Measurements from ENCODE around the gene PNKD.
"Not testable (repeated sequence)": the region's sequence is repeated elsewhere in the genome, so short reads cannot be mapped to it uniquely, and the experiment has no call there.

Gene PNKD

DNA sequence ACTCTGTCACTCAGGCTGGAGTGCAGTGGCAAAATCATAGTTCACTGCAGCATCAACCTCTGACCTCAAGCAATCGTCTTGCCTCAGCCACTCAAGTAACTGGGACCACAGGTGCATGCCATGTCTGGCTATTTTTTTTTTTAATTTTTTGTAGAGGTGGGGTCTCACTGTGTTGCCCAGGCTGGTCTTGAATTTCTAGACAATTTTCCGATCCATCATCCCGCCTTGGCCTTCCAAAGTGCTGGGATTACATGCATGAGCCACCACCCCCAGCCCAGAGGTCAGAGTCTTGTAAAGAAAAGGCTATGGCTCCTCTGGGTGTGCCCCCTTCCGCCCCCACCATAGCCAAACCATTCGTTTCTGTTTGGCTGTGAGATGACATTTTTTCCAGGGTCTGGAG lies 35.1 kb downstream of the PNKD start:
- no peak overlapping the region for H3K27ac ChIP-seq

DNA sequence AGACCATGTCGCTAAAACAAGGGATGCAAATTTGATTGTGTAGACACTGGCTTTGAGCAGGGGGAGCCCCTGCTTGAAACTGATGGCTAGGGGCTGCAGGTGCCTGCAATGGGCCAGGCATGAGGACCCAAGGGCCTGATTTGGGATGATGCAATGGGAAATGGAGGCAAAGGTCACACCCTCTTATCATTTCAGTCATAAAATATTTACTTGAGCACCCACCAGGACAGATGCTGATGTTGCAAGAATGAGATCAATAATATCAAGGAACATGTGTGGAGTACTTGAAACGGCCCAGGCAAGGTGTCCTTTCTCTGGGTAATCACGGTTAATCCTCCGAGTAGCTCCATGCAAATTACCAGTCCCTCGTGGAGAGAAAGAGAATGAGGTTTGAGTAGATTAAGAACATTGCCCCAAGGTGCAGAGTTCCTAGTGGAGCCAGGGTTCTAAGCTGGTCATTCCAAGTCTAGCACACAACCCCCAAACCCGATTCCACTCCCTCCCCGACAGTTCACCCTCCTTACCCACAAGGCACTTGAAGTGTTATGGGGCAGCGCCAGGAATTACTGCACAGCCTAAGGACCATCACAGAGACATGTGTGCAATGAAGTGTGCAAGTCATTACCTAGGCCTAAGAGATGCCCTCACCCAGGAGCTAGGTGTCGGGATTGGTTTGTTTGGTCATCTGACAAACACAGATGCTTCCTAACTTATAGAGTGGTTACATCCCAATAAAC lies 36.0 kb downstream of the PNKD start:
- H3K27ac ChIP-seq = no peak overlapping the region
- no peak for TF ChIP-seq ZFX (IDR thresholded peaks at IDR 0.05; ENCODE audit: borderline replicate concordance)
- TF ChIP-seq, protein P1, sequence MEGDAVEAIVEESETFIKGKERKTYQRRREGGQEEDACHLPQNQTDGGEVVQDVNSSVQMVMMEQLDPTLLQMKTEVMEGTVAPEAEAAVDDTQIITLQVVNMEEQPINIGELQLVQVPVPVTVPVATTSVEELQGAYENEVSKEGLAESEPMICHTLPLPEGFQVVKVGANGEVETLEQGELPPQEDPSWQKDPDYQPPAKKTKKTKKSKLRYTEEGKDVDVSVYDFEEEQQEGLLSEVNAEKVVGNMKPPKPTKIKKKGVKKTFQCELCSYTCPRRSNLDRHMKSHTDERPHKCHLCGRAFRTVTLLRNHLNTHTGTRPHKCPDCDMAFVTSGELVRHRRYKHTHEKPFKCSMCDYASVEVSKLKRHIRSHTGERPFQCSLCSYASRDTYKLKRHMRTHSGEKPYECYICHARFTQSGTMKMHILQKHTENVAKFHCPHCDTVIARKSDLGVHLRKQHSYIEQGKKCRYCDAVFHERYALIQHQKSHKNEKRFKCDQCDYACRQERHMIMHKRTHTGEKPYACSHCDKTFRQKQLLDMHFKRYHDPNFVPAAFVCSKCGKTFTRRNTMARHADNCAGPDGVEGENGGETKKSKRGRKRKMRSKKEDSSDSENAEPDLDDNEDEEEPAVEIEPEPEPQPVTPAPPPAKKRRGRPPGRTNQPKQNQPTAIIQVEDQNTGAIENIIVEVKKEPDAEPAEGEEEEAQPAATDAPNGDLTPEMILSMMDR (IDR thresholded peaks at IDR 0.05) = no peak

More for the DNA sequence above, 35.1 kb downstream of the PNKD start:
- TF ChIP-seq, protein P1 (IDR thresholded peaks at IDR 0.05) = no peak
- TF ChIP-seq ZFX (IDR thresholded peaks at IDR 0.05; ENCODE audit: borderline replicate concordance) = no peak

DNA sequence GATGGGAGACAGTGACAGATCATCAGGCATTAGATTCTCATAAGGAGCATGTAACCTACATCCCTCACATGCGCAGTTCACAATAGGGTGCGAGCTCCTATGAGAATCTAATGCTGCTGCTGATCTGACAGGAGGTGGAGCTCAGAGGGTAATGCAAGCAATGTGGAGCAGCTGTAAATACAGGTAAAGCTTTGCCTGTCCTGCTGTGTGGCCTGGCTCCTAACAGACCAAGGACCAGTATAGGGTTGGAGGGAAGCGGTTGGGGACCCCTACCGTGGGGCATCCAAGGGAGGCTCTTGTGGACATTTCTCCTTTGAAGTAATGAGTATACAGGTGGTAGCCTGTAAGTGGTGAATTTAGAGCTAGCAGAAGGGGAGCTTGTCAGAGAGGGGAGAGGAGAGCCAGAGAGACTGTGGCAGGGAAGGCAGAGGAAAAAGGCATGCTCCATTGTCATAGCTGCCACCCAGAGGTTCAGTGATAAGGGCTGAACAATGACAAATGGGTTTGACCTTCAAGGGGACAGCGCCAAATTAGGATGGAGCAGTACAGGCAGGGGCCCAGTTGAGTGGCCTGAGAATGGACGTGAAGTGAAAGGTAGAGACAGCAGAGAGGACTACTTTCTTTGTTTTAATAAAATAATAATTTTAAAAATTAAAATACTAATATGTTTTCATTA lies 37.2 kb downstream of the PNKD start:
- TF ChIP-seq, protein P1 (IDR thresholded peaks at IDR 0.05) = no peak
- no peak for TF ChIP-seq ZFX (IDR thresholded peaks at IDR 0.05; ENCODE audit: borderline replicate concordance)
- no peak overlapping the region for H3K27ac ChIP-seq

DNA sequence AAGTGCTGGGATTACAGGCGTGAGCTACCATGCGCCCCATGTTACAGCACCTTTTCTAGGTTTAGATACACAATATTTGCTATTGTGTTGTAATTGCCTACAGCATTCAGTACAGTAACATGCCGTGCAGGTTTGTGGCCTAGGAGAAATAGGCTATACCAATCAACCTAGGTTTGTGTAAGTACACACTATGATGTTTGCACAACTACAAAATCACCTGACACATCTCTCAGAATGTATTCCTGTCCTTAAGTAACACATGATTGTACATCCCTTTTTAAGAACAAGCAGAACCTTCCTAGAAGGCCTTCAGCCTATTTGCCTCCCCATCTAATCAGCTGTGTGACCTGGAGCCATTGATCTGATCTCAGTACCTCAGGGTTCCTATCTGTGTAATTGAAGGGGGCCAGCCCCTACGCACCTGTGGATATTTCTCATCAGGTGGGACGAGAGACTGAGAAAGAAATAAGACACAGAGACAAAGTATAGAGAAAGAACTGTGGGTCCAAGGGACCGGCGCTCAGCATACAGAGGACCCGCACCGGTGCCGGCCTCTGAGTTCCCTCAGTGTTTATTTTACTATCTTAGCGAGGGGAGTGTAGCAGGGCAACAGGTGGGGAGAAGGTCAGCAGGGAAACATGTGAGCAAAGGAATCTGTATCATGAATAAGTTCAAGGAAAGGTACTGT lies 40.7 kb downstream of the PNKD start:
- peak overlapping the region; percentile 96 for H3K27ac ChIP-seq
- TF ChIP-seq, protein P1 (IDR thresholded peaks at IDR 0.05) = no peak

DNA sequence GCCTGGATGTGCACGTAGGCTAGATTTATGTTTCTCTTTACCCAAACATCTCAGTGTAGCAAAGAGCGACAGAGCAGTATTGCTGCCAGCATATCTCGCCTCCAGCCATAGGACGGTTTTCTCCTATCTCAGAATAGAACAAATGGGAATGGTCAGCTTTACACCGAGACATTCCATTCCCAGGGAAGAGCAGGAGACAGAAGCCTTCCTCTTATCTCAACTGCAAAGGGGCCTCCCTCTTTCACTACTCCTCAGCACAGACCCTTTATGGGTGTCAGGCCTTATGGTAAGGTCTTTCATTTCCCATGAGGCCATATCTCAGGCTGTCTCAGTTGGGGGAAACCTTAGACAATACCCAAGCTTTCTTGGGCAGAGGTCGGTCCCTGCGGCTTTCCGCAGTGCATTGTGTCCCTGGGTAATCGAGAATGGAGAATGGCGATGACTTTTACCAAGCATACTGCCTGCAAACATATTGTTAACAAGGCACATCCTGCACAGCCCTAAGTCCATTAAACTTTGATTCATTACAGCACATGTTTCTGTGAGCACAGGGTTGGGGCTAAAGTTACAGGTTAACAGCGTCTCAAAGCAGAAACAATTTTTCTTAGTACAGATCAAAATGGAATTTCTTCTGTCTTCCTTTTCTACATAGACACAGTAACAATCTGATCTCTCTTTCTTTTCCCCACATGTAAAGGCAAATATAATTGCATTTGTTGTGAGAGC lies 41.4 kb downstream of the PNKD start:
- H3K27ac ChIP-seq = peak overlapping the region; percentile 96

DNA sequence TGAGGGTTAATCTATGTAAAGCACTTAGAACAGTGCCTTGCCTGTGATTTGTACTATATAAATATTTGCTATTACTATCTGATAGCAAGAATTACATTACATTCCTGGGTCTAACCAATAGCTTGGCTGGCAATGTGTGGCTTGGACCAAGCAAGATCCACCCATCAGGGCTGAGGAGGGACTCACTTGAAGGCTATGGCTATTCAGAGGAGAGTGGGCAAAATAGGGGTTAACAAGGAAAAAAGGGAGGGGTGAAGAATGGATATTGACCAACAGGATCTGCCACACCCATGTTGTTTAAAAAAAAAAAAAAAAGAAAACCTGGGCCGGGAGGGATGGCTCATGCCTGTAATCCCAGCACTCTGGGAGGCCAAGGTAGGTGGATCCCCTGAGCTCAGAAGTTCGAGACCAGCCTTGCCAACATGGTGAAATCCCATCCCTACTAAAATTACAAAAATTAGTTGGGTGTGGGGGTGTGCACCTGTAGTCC lies 42.0 kb downstream of the PNKD start:
- H3K27ac ChIP-seq = peak overlapping the region; percentile 96
- TF ChIP-seq, protein P1 (IDR thresholded peaks at IDR 0.05) = no peak
- TF ChIP-seq ZFX (IDR thresholded peaks at IDR 0.05; ENCODE audit: borderline replicate concordance) = no peak

DNA sequence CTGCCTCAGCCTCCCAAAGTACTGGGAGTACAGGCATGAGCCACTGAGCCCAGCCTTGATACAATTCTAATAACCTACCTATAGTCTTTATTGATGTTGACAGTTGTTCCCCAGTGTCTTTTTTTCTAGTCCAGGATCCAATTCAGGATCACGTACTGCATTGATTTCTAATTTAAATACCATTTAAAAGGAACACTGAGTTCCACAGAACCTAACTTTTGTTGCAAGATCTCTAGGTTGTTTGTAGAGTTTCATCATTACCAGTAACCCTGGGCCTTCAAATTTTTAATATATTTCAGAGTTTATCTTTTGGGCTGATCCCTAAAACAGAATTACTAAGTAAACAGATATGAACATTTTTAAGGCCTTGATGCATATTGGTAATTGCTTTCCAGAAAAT lies 43.0 kb downstream of the PNKD start:
- peak overlapping the region; percentile 96 for H3K27ac ChIP-seq
- TF ChIP-seq, protein P1 (IDR thresholded peaks at IDR 0.05) = no peak
- TF ChIP-seq ZFX (IDR thresholded peaks at IDR 0.05; ENCODE audit: borderline replicate concordance) = no peak

DNA sequence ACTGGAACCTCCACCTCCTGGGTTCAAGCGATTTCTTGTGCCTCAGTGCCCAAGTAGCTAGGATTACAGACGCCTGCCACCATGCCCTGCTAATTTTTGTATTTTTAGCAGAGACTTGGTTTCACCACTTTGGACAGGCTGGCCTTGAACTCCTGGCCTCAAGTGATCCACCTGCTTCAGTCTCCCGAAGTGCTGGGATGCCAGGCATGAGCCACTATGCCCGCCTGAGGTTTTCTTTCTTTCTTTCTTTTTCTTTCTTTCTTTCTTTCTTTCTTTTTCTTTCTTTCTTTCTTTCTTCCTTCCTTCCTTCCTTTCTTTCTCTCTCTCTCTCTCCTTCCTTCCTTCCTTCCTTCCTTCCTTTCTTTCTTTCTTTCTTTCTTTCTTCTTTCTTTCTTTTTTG lies 44.4 kb downstream of the PNKD start:
- H3K27ac ChIP-seq = not testable (repeated sequence)

All from 22Rv1 (cell line).